H9 (cell line): Measurements from ENCODE around the gene MFSD2B. TPM values are rescaled to one million over a fixed set of nuclear protein-coding genes. Genes with fewer than 3 reads are reported as not detected.

ENCODE experiments used
- DNase-seq: peaks from one replicate; pipeline ENCODE4 v3.0.0-alpha.2; 2017
- H2AFZ ChIP-seq: one replicate; pipeline ENCODE4 v1.6.1; 2013; ENCODE audit warnings: mild to moderate bottlenecking, low read length, control low read depth, moderate library complexity
- H2AK5ac ChIP-seq: 2 replicates; pipeline ENCODE4 v1.6.1; 2013; ENCODE audit warnings: low read length, control low read depth, mixed read lengths; ENCODE audit not compliant: insufficient read length
- H2BK120ac ChIP-seq: one replicate; pipeline ENCODE4 v1.6.1; 2013; ENCODE audit warnings: low read depth, mild to moderate bottlenecking, low read length, control low read depth, inconsistent platforms; ENCODE audit not compliant: poor library complexity, severe bottlenecking
- H2BK12ac ChIP-seq: 2 replicates; pipeline ENCODE4 v1.6.1; 2013; ENCODE audit warnings: low read length, control low read depth, mixed read lengths, low read depth; ENCODE audit not compliant: insufficient read length
- H2BK15ac ChIP-seq: 2 replicates; pipeline ENCODE4 v1.6.1; 2013; ENCODE audit warnings: low read depth, low read length, control low read depth
- H2BK20ac ChIP-seq: one replicate; pipeline ENCODE4 v1.6.1; 2013; ENCODE audit warnings: low read depth, mild to moderate bottlenecking, low read length, control low read depth, inconsistent platforms; ENCODE audit not compliant: poor library complexity, severe bottlenecking
- H2BK5ac ChIP-seq: 2 replicates; pipeline ENCODE4 v1.6.1; 2013; ENCODE audit warnings: low read length, control low read depth, mixed read lengths; ENCODE audit not compliant: insufficient read length
- H3K14ac ChIP-seq: 2 replicates; pipeline ENCODE4 v1.6.1; 2013; ENCODE audit warnings: low read length, control low read depth; ENCODE audit not compliant: insufficient read depth
- H3K18ac ChIP-seq: 2 replicates; pipeline ENCODE4 v1.6.1; 2013; ENCODE audit warnings: low read depth, mild to moderate bottlenecking, mixed read lengths, low read length, control low read depth; ENCODE audit not compliant: insufficient read length
- H3K23ac ChIP-seq: 2 replicates; pipeline ENCODE4 v1.6.1; 2013; ENCODE audit warnings: low read length, control low read depth, mixed read lengths, low read depth; ENCODE audit not compliant: insufficient read length
- H3K23me2 ChIP-seq: 2 replicates; pipeline ENCODE4 v1.6.1; 2013; ENCODE audit warnings: low read depth, mild to moderate bottlenecking, mixed read lengths, low read length, control low read depth; ENCODE audit not compliant: insufficient read length, poor library complexity, severe bottlenecking
- H3K27ac ChIP-seq: 2 replicates; pipeline ENCODE4 v1.5.1; 2013; ENCODE audit warnings: low read length, control low read depth, mixed read lengths, low read depth; ENCODE audit not compliant: insufficient read length
- H3K27me3 ChIP-seq: 2 replicates; pipeline ENCODE4 v1.6.1; 2013; ENCODE audit warnings: low read length, control low read depth, inconsistent platforms; ENCODE audit not compliant: insufficient read depth
- H3K4ac ChIP-seq: 2 replicates; pipeline ENCODE4 v1.6.1; 2013; ENCODE audit warnings: low read depth, mild to moderate bottlenecking, control low read depth, inconsistent platforms, low read length, moderate library complexity
- H3K4me1 ChIP-seq: 2 replicates; pipeline ENCODE4 v1.6.1; 2013; ENCODE audit warnings: low read length, control low read depth, inconsistent platforms; ENCODE audit not compliant: insufficient read depth
- H3K4me2 ChIP-seq: 2 replicates; pipeline ENCODE4 v1.6.1; 2013; ENCODE audit warnings: low read length, control low read depth, mixed read lengths; ENCODE audit not compliant: insufficient read length, insufficient read depth
- H3K56ac ChIP-seq: 2 replicates; pipeline ENCODE4 v1.6.1; 2013; ENCODE audit warnings: low read depth, mild to moderate bottlenecking, mixed read lengths, low read length, control low read depth; ENCODE audit not compliant: insufficient read length
- H3K79me1 ChIP-seq: 2 replicates; pipeline ENCODE4 v1.6.1; 2013; ENCODE audit warnings: low read depth, mild to moderate bottlenecking, moderate library complexity, low read length, control low read depth, inconsistent platforms; ENCODE audit not compliant: insufficient read depth, poor library complexity, severe bottlenecking
- H3K79me2 ChIP-seq: 2 replicates; pipeline ENCODE4 v1.6.1; 2013; ENCODE audit warnings: low read length, control low read depth, inconsistent platforms; ENCODE audit not compliant: insufficient read depth
- H3K9ac ChIP-seq: 2 replicates; pipeline ENCODE4 v1.6.1; 2013; ENCODE audit warnings: low read length, control low read depth, mixed read lengths; ENCODE audit not compliant: insufficient read length; ENCODE audit errors: extremely low read depth
- H3K9me3 ChIP-seq: one replicate; pipeline ENCODE4 v1.6.1; 2013; ENCODE audit warnings: low read depth, low read length, inconsistent platforms; ENCODE audit not compliant: control insufficient read depth
- H3T11ph ChIP-seq: one replicate; pipeline ENCODE4 v1.6.1; 2013; ENCODE audit warnings: mild to moderate bottlenecking, low read length, control low read depth, inconsistent platforms
- H4K20me1 ChIP-seq: one replicate; pipeline ENCODE4 v1.6.1; 2013; ENCODE audit not compliant: control insufficient read depth, insufficient read length, insufficient read depth
- H4K5ac ChIP-seq: 2 replicates; pipeline ENCODE4 v1.6.1; 2013; ENCODE audit warnings: low read depth, mild to moderate bottlenecking, mixed read lengths, low read length, control low read depth; ENCODE audit not compliant: insufficient read length
- H4K8ac ChIP-seq: replicated peaks from 2 replicates; pipeline ENCODE4 v1.6.1; 2013; ENCODE audit warnings: low read length, control low read depth, mixed read lengths, low read depth; ENCODE audit not compliant: insufficient read length
- H4K91ac ChIP-seq: 2 replicates; pipeline ENCODE4 v1.6.1; 2013; ENCODE audit warnings: low read depth, mild to moderate bottlenecking, moderate library complexity, mixed read lengths, low read length, control low read depth; ENCODE audit not compliant: insufficient read length
- H3K27ac Mint-ChIP-seq, 3 experiments: 2 replicates in 2 of 3; 3 replicates in 1 of 3; pipeline ENCODE4 v1.8.0; 2020 to 2021; ENCODE audit warnings: mixed read lengths in 3 of 3, mild to moderate bottlenecking in 1 of 3, moderate library complexity in 1 of 3
- H3K27me3 Mint-ChIP-seq: 2 replicates; pipeline ENCODE4 v1.8.0; 2021; ENCODE audit warnings: low read depth, mild to moderate bottlenecking, moderate library complexity, mixed read lengths
- H3K36me3 Mint-ChIP-seq, 3 experiments: 2 replicates in 2 of 3; 3 replicates in 1 of 3; pipeline ENCODE4 v1.8.0; 2020 to 2021; ENCODE audit warnings: low read depth in 3 of 3, mixed read lengths in 3 of 3; ENCODE audit not compliant: insufficient read depth in 1 of 3
- H3K4me1 Mint-ChIP-seq, 2 experiments: 2 replicates each; pipeline ENCODE4 v1.8.0; 2020; ENCODE audit warnings: mixed read lengths in 2 of 2
- H3K4me3 Mint-ChIP-seq, 2 experiments: 2 replicates in 1 of 2; 3 replicates in 1 of 2; pipeline ENCODE4 v1.8.0; 2020 to 2021; ENCODE audit warnings: mild to moderate bottlenecking in 2 of 2, mixed read lengths in 2 of 2, moderate library complexity in 1 of 2
- H3K9me3 Mint-ChIP-seq, 2 experiments: 2 replicates in 1 of 2; 3 replicates in 1 of 2; pipeline ENCODE4 v1.8.0; 2020; ENCODE audit warnings: mild to moderate bottlenecking in 2 of 2, mixed read lengths in 2 of 2, moderate library complexity in 1 of 2
- CTCF ChIP-seq: fragments of 200-600 bp; sonication (generic); conservative IDR thresholded peaks from 3 replicates; pipeline ENCODE4 v1.8.0; 2021; ENCODE audit warnings: antibody characterized with exemption, mild to moderate bottlenecking
- WGBS: extraction: QIAGEN DNeasy Blood & Tissue Kit; methylation state at CpG from one replicate; pipeline ENCODE4 v1.1.7; 2013; ENCODE audit warnings: missing lambda C conversion rate, low lambda C conversion rate, mixed read lengths; ENCODE audit not compliant: insufficient read length; ENCODE audit errors: extremely low coverage; 5-methylcytosine and 5-hydroxymethylcytosine counted together
- total RNA-seq: library from RNA; stranded (reverse); gene quantifications from 2 replicates; pipeline ENCODE4 v1.2.1, GENCODE V29; 2021

MFSD2B gene
- total RNA-seq, 1 experiment from 2014 or later = 1.3 TPM

GRCh38 chr2:24046599-24046929 lies 36.7 kb downstream of the MFSD2B start:
- Histone ChIP-seq H2BK12ac (no peak overlapping the region), H3K23me2 (peaks cover 9% of the 10 kb centered on the region), H2BK15ac (no peak overlapping the region), H3K18ac (no peak overlapping the region), H3K27me3 (no peaks in the 10 kb centered on the region), H4K20me1 (peaks cover 5% of the 10 kb centered on the region), H3K79me2 (peaks cover 2% of the 10 kb centered on the region; the same call in 1 of the 2 replicates), H3K4ac (no peak overlapping the region), H2AFZ (no peak overlapping the region), H3K56ac (no peak overlapping the region), H3K23ac (no peak overlapping the region), H3K9ac (peak overlapping the region; percentile 89), H4K5ac (no peak overlapping the region), H3K4me2 (peak overlapping the region; percentile 97), H3T11ph (no peak overlapping the region), H4K8ac (no peak overlapping the region), H4K91ac (no peak overlapping the region), H3K27ac (no peak overlapping the region), H2AK5ac (no peak overlapping the region), H3K79me1 (no peaks in the 10 kb centered on the region), H2BK5ac (no peak overlapping the region), H3K14ac (no peak overlapping the region), H3K9me3 (no peaks in the 10 kb centered on the region), H2BK20ac (no peak overlapping the region), H2BK120ac (no peak overlapping the region), H3K4me1 (0 out of 2 replicates have a peak, but pooled peaks cover 1% of the 10 kb centered on the region)
- no peak for TF ChIP-seq CTCF
- Mint-ChIP-seq H3K27ac (no peak overlapping the region), H3K4me3 (peak overlapping the region; percentile 97 to 99), H3K36me3 (peaks cover 0 to 7% (median 6%) of the 10 kb centered on the region in 3 experiments; a peak in 5 of 7 replicates), H3K4me1 (peaks cover 15 to 22% of the 10 kb centered on the region in 2 experiments), H3K9me3 (no peaks in the 10 kb centered on the region), H3K27me3 (no peaks in the 10 kb centered on the region)
- no CpG with 5 or more reads among the region's 2 CpGs for WGBS
- no peak for DNase-seq
